Adrenal gland (tissue), 5 donors: ENCODE results near the gene NR1H4.

ENCODE experiments used
- POLR2A ChIP-seq, 2 donors: fragments of 450-650 bp; IDR thresholded peaks; one replicate each; pipeline ENCODE4 v1.6.1; 2017; ENCODE audit warnings: antibody characterized with exemption in 2 of 2, mild to moderate bottlenecking in 2 of 2, moderate library complexity in 1 of 2
- TF ChIP-seq, protein P1 (sequence below), 6 experiments: fragments of 450-650 bp in 4 of 6; fragments of 200-600 bp in 2 of 6; sonication (generic) in 1 of 6; IDR thresholded peaks; 1 replicate in 5 of 6; 2 replicates in 1 of 6; pipeline versions ENCODE4 v1.5.1 to v1.8.0; 2016 to 2021; ENCODE audit warnings: antibody characterized with exemption in 6 of 6, mild to moderate bottlenecking in 2 of 6, moderate library complexity in 1 of 6
- donor health status: DM: no; HTN: no; CAD: no.

DNA sequence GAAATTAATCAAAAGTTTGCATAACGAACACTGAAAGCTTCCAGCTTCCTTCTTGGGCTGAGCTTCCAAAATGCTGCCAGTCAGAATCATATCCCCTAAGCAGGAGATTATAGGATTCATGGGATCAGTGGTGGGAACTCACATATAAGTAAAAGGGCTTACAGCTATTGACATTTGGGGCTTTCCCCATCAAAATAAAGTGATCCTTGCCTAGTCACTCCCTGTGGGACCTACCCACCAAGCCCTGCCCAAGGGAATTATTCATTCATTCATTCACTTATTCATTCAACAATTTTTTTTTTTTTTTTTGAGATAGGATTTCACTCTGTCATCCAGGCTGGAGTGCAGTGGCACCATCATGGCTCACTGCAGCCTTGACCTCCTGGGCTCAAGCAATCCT lies 47.5 kb upstream of the NR1H4 start:
- TF ChIP-seq, protein P1, sequence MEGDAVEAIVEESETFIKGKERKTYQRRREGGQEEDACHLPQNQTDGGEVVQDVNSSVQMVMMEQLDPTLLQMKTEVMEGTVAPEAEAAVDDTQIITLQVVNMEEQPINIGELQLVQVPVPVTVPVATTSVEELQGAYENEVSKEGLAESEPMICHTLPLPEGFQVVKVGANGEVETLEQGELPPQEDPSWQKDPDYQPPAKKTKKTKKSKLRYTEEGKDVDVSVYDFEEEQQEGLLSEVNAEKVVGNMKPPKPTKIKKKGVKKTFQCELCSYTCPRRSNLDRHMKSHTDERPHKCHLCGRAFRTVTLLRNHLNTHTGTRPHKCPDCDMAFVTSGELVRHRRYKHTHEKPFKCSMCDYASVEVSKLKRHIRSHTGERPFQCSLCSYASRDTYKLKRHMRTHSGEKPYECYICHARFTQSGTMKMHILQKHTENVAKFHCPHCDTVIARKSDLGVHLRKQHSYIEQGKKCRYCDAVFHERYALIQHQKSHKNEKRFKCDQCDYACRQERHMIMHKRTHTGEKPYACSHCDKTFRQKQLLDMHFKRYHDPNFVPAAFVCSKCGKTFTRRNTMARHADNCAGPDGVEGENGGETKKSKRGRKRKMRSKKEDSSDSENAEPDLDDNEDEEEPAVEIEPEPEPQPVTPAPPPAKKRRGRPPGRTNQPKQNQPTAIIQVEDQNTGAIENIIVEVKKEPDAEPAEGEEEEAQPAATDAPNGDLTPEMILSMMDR (IDR thresholded peaks at IDR 0.05) = no peak
- TF ChIP-seq POLR2A (IDR thresholded peaks at IDR 0.05) = no peak
